Measurements from ENCODE around the gene KANSL2.

- TF ChIP-seq EZH2 (IDR thresholded peaks at IDR 0.05; ENCODE audit: borderline replicate concordance, insufficient read depth, low read depth, low read length, poor library complexity, severe bottlenecking) (no peak), CTCF (IDR thresholded peaks at IDR 0.05) (no peak)
Observed at GRCh38 chr12:48631071-48631470, 51.0 kb downstream of the KANSL2 start.
